Bone marrow (tissue), 2 donors: ENCODE data around the gene TGFB1.

ENCODE experiments used
- DNase-seq, 2 donors: peaks; one replicate each; lab custom pipeline; 2025; lab: John Stamatoyannopoulos, UW

The TGFB1 gene

GRCh38 chr19:41321600-41322270 lies 32.0 kb downstream of the TGFB1 start:
- DNase-seq, result no peak

GRCh38 chr19:41321204-41321599 lies 32.5 kb downstream of the TGFB1 start:
- DNase-seq, result no peak

GRCh38 chr19:41320568-41320967 lies 33.2 kb downstream of the TGFB1 start:
- no peak for DNase-seq

GRCh38 chr19:41320185-41320518 lies 33.6 kb downstream of the TGFB1 start:
- no peak for DNase-seq

GRCh38 chr19:41319500-41320184 lies 34.1 kb downstream of the TGFB1 start:
- DNase-seq, result no peak

- DNase-seq, result no peak
Observed at GRCh38 chr19:41318696-41319499, 34.8 kb downstream of the TGFB1 start.

- DNase-seq, result no peak
Observed at GRCh38 chr19:41316306-41316920, 37.3 kb downstream of the TGFB1 start.

GRCh38 chr19:41311613-41312012 lies 42.1 kb downstream of the TGFB1 start:
- no peak for DNase-seq

- no peak for DNase-seq
Observed at GRCh38 chr19:41311072-41311471, 42.6 kb downstream of the TGFB1 start.

GRCh38 chr19:41310033-41310831 lies 43.5 kb downstream of the TGFB1 start, which contains the start of gene CCDC97:
Gene CCDC97 (plus strand): TSS chr19:41310172. CDS start chr19:41310311, 139 bp downstream.
- peak; percentile 77 to 88 for DNase-seq

- peak in 1 of 2 donors; percentile 36 for DNase-seq
Observed at GRCh38 chr19:41309180-41310032, 44.3 kb downstream of the TGFB1 start.

- DNase-seq, result peak; percentile 81 to 86
Observed at GRCh38 chr19:41308450-41309179, 45.1 kb downstream of the TGFB1 start.

- DNase-seq, result no peak
Observed at GRCh38 chr19:41307954-41308449, 45.7 kb downstream of the TGFB1 start.

GRCh38 chr19:41307090-41307875 lies 46.4 kb downstream of the TGFB1 start:
- DNase-seq, result peak in 1 of 2 donors; percentile 50

GRCh38 chr19:41305927-41306793 lies 47.6 kb downstream of the TGFB1 start:
- no peak for DNase-seq

- DNase-seq, result no peak
Observed at GRCh38 chr19:41304706-41305483, 48.8 kb downstream of the TGFB1 start.

GRCh38 chr19:41303954-41304353 lies 49.8 kb downstream of the TGFB1 start:
- DNase-seq, result no peak
